ENCODE measurements around the gene TMEFF2.
"Not testable (repeated sequence)": the region's sequence is repeated elsewhere in the genome, so short reads cannot be mapped to it uniquely, and the experiment has no call there.

TMEFF2 gene

DNA sequence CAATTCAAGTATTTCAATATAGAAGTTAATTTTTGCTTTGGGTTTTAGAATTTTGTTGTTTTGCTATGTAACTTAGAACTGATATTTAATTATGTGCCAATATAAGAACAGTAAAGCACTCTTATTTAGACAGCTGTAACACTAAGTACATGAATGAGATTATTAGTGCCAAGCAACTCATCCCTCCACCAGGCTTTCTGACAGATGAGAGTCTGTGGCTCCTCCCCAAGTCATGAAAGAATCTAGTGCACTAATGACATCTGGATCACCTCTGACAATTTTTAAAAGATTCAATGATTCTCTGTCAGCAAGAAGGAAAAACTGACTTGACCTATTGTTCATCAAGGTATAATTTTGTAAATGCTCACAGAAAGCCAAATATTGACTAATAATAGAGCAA is 67.8 kb downstream of the TMEFF2 start:
- peak; percentile 85 for DNase-seq

DNA sequence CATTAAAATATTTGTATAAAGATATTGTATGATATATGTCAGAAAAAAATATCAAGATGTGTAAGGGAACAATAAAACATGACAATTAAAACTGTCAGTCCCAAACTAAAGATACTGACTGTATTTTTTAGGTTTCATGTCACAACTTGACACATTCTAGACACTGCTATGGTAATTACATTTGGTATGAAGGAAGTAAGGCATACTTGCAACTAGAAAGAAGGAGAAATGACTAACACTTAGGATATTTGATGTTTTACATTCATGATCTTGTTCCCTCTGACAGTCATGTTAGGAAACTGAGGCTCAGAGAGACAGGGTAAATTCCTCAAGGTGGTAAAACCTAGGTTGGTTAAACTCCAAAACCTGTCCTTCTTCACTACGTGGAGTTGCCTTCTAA is 68.3 kb downstream of the TMEFF2 start:
- DNase-seq, result no peak

DNA sequence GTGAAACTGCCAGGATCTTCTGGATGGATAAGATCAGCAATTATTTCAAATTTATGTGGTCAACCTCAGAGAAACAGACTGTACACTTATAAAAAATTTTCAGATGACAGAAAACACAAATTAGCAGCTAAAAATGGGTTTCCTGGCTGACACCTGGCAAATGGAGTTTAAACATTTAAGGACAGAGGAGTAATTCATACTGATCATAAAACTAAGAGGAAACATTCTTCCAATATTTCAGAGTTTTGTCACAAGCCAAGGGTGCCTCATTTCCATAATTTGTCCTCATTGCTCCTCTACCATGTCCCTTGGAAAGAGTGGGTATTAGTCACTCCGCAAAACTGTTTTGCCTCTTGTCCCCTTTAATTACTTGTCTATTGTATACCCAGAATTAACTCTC is 70.2 kb downstream of the TMEFF2 start:
- DNase-seq, result no peak

DNA sequence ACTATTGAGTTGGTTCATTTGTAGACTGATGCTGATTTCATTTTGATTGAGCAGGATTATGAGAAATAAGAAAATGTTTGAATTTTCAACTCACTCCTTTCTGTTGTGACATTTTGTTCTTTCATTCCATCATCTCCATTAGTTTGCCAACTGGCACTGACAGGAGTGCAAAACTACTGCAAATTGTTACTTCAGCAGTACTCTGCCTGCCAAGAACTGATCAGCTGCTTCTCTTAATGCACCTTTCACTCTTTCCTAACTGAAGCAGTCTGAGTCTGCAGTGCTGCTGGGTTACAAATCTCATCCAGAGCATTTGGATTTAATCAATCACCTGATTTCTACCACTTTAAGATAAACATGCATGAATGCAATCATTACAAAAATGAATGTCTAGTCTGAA is 70.9 kb downstream of the TMEFF2 start:
- no peak for DNase-seq

DNA sequence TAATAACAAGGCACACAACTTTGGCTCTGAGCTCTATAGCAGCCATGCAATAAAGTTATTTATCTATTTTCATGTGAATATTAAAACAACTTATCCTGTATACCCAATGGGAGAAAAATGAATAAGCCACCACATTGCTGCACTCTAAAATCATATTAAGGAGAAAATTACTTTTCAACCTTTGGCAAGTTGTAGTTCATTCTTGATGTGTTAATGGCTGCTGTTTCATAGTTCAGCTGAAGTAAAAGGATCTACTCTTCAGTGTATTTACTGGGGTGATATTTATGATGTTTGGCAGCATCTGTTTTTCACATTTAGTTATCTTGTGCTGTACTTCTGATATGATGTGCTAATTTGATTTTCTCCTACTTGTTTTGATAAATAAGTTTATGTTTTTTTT is 71.8 kb downstream of the TMEFF2 start:
- no peak for DNase-seq

DNA sequence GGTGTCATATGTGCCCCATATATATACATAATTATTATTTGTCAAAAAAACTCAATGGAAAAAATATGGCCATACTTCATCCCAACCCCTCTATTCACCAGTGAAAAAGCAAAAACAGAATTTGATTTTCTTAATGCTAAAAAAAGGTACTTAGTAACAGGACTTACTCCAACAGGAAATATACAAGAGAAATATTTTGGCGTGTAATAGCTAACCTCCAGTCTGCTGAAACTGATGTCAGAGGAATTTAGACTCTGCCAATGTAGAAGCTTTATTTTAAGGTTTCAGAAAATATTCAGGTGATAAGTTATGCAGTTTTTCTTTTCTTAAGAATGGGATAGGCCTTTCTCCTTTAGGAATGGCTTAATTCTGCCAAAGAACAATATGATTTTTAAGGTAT is 72.6 kb downstream of the TMEFF2 start:
- no peak for DNase-seq

DNA sequence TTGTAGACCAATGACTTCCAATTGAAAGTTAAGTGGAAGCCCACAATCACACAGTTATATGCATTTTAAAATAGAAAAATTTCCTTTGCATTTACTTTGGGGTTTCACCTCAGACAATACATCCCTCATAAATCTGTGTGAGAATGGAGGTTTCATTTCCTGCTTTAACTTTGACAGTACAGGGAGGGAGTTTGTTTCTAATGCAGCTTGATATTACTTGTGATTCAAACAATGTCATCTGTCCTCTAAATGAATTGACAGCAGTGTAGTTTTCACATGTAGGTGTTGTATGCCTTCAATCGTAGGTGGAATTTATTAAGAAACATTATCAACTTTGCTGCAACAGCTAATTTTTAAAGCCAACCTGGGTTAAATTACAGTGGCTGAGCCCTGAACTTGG is 75.2 kb downstream of the TMEFF2 start:
- DNase-seq, result no peak

DNA sequence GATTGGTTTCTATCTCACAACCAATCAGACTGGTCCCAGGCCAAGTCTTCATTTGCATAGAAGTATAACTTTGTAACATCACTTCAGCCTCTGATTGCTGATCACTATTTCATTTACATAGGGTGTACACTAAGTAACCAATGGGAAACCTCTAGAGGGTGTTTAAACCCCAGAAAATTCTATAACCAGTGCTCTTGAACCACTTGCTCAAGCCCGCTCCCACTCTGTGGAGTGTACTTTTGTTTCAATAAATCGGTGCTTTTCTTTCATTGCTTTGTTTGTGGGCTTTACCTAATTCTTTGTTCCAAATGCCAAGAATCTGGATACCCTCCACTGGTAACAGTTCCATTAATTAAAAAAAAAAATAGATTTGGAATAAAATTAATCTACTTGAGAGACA is 77.0 kb downstream of the TMEFF2 start:
- DNase-seq, result no peak

DNA sequence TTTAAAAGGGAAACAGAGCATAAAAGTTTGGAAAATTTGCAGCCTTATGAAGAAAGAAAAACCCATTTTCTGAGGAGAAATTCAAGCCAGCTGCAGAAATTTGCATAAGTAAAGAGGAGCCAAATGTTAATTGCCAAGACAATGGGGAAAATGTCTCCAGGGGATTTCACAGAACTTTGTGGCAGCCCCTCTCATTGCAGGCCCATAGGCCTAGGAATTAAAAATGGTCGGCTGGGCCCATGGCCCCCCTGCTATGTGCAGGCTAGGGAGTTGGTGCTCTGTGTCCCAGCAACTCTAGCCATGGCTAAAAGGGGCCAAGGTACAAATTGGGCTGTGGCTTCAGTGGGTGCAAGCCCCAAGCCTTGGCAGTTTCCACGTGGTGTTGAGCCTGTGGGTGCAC is 83.2 kb downstream of the TMEFF2 start:
- DNase-seq, result not testable (repeated sequence)

DNA sequence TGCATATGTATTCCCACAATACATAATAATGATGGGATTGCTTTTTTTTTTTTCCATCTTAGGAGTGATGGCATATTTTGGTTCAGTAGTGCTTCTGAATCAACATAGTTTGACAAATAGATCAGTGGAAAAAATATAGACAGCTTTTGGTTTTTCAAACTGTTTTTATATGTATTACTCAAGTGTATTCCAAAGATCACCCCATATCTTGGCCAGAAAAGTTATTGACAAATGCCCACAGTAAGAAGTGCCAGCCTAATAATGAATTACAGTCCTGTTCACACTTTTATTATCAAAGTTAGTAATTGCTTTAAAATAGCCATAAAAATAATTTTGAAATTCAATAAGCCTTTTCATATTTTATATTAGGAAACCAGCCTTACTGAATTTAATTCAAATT is 95.0 kb downstream of the TMEFF2 start:
- no peak for DNase-seq

DNA sequence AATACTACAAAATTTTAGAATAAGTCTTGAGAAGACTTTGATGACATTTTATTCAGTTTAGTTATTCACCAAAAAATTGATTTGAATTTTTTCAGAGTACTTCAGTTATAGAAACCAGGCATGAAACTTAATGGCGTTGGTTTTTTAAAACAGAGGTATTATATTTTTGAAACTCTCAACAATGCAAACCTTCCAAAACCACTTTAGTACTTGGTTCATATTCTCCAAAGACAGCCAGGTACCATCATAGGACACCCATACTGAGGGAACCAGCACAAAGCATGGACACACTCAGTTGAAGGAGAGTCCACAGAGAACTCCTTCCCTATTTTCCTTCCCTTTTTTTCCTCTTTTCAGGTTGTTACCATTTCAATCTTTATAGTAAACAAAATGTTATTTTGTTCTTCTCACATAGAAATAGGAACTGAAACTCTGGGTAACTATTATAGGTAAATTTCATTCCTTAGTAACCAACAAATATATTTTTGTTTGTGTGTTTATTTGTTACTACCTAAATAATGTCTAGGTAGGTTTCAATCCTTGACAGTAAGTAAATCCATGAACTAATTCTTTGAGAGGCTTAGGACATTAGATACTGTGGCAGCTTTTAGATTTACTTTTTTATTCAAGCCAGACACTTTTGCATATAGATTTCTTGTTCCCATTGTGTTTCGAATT is 95.8 kb downstream of the TMEFF2 start:
- no peak for DNase-seq

DNA sequence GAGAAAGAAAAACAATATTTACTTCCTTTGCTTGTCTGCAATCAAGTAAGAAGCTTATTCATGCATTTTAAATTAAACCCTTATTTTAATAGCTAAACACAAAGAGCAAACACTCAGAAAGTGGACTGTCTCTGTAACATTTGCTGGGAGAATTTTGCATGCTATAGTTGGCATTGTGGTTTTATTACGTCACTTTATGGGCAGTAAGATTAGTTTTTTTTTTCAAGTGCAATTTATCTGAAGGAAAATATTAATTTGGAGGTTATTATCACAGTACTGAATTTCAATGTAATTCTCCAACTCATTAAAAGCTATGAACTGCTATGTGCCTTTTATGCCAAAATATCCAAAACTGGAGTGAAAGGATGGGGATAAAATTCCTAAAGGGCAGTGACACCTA is 103.3 kb downstream of the TMEFF2 start:
- no peak for DNase-seq

DNA sequence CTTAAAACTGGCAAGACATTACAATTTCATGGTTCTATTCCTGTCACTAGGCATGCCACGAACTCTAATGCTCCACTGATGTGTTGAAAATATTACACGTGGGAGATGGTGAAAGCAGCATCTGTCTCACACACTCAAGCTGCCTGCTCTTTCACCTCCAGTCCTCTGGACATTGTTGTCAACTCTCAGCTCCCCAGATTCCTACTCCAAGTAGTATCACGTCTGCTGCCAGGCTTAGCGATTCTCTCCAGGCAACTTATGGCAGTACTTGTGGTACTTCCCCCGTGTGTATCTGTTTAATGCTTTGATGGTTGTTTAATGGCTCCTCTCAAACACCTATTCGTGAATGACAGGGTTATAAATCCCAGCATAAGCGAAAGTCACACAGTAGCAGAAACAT is 103.8 kb downstream of the TMEFF2 start:
- DNase-seq, result no peak

DNA sequence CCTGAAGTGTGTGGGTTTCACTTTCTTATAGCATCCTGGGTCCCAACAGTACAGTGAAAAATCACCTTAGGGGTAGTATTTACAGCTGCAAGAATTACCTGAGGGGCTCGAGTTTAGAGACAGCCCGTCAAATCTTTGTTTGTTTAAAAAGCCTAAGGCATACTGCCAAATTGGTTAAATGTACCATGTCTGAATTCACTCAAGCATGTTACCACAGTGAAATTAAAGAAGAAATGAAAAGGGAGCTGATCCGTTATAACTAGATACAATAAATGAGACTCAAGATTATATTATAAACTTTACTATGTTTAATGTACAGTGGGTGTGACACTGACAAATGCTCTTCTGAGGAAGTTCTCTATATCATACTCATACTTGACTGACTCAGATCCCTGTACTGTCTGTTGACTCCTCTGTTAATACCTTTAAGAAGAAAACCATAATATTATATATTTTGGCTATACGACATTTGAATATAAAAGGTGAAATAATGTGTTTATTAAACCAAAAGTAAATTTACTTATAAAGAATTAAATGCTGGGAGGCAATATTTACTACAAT is 107.3 kb downstream of the TMEFF2 start:
- DNase-seq, result no peak

DNA sequence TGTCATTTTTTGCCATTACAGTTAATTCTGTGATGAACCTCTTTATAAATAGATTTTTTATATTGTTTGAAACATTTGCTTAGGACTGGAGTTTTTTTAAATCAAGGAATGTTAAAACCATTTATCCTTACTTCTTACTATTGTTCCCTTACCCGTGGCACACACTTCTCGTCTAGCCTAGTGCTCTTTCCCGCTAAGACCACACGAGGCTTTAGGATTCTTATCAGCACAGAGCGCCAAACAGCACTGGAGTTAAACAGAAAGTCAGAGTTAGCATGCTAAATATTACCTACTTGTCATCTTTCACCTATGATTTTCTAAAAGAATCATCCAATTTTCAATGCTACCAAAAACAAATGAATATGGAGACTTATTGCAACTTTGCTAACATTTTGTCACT is 112.6 kb downstream of the TMEFF2 start:
- DNase-seq, result no peak

DNA sequence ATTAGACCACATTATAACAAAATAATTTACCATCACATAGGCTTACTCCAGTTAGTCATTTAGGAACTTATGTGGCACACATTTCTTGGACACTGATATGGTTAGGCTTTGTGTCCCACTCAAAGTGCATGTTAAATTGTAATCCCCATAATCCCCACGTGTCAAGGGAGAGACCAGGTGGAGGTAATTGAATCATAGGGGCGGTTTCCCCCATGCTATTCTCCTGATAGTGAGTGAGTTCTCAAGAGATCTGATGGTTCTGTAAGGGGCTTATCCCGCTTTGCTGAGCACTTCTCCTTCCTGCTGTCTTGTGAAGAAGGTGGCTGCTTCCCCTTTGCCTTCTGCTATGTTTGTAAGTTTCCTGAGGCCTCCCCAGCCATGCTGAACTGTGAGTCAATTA is 114.6 kb downstream of the TMEFF2 start:
- DNase-seq, result peak; percentile 94

DNA sequence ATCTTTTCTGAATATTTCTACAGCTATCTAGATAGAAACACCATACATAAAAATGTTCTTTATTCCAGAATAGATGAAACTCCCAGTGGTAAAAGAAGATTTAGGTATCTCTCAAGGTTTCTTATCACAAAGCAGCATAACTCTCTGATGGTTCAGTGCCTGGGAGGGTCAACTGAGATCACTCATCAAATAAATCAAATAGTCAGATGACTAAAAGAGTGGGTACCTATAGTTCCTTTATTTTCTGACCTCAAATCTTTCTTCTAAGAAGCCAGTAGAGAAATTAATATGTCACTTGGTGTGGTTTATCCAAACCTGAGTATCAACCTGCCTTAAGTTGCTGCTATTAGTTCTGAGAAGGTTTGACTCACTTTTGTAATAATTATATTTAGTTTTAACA is 120.9 kb downstream of the TMEFF2 start:
- DNase-seq, result no peak

DNA sequence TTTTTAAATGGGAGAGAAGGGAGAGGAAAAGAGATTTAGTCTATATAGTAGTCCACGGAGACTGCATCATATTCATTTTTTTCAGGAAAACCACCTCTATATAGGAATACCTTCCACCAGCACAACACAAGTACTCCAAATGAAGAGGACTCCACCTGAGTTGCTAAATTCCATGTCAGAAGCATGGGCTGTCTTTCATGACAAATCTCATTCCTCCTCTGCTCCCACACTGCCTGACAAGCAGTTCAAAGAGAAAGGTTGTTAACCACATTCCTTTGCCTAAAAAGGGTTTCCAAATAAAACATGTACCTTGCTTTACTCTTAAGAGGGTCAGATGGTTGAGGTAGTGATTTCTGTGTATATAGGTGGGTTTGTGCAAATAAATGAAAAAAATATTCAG is 122.0 kb downstream of the TMEFF2 start:
- DNase-seq, result no peak

DNA sequence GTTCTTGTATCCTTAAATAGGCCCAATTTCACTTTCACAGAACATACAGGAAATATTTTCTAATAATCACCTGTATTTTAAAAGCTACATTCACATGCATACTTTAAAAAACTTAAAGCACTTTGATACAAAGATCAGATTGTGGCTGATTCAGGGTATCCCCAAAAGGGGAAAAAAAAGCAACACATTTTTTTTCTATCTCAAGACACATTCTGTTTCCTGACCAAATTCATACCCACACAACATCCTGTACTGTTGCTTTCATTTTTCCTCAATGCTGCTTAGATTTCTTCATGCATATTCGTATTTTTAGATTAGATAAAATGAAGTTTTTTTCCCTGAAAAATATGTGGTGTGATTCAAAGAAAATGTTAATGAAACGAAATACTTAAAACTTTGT is 122.5 kb downstream of the TMEFF2 start:
- DNase-seq, result no peak

DNA sequence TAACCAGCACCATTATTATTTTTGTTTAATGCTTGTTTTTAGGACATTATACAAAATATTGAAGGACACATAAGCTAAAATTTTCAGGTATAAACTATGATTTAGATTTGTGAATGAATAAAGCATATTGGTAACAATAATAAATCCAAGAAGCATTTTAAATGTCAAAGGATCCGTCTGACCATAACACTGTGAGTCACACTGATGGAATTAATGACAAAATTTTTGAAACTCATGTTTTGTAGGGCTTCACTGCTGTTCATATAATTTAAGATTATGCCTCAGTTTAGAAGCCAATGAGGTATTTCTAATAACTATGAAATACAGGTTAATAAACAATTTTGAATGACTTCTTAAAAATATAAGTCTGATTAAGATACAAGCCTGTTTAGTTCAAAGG is 124.6 kb downstream of the TMEFF2 start:
- no peak for DNase-seq

DNA sequence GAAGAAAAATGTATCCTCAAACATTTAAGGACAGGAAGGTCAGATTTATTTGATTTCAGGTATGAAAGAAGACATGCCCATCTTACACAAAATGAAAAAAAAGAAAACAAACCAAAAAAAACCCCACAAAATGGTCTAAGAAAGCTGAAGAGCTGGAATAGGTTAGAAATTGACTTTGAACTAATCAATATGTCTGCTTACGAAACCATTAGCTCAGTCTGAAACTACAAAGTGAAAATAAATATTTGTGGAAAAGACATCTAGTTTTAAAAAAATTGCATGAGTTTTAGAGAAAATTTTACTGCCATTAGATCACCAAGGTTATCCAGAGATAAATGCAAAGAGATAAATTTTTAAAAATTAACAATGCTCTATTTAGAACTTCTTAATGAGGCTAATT is 125.3 kb downstream of the TMEFF2 start:
- no peak for DNase-seq

DNA sequence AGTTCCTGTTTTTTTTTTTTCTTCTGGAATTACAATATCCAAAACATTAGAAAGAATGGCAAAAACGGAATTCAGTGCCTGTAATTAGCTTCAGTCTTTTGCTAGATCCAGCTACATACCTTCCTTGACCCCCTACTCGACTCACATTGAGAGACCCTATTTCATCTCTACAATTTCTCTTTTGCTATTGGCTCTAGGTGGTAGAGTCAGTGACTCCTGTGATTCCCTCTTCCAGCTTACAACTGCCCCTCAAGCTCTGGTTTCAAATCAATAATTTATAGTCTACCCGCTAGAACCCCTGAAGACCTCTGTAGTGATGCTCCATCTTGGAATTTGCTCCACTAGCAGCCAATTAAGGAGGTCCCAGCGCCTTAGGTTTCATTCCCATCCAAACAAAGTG is 125.8 kb downstream of the TMEFF2 start:
- DNase-seq, result no peak

DNA sequence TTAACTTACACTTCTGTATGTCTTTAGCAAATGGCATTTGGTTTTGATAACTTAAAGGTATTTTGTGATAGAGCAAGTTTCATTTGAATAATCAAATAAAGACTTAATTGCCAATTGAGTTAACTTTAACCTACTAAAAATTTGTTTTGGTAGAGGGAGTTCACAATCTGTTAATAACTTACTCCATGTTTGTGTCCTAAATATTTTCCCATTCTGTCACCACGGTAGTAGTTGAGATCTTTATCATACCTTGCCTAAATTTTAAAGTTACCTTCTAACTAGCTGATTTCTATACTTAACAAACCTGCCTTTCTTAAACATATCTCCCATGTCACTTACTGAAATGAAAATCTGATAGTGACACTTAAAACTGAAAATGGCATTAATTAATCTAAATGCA is 127.1 kb downstream of the TMEFF2 start:
- DNase-seq, result no peak

DNA sequence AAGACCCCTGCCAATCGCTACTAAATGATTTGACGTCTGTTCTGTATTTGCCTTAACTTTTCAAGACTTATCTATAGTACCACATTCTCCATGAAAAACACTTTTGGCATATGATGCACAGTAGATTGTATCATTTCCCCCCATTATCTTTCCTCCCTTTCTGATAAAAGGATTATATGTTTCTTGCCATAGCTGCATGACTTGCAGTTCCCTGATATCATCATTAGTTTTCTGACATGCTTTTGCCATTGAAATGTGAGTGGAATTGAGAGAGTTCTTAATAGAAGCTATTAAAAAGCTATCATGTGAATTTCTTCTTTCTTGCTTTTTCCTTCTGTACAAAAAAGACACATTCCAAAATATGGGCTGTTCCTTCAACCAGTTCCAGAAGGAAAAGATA is 130.3 kb downstream of the TMEFF2 start:
- no peak for DNase-seq

DNA sequence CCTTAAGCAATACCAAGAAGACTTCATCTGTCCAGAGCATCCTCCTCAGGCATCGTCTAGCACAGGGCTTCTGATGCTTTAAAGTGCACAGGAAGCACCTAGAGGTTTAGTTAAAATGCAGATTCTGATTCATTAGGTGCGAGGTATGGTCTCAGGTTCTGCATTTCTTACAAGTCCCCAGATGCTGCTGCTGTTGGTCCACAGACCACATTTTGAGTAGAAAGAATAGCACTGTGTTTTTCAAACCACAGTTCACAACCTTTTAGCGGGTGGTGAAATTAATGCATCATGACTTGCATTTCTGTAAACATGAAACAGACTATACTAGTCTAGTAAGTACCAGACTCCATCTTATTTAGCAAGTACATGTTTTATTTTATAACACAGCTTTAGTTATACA is 134.6 kb downstream of the TMEFF2 start:
- DNase-seq, result peak; percentile 10
